Endothelial cell of umbilical vein (primary cell): Measurements from ENCODE around the gene AK8. TPM values are rescaled to one million over a fixed set of nuclear protein-coding genes. Genes with fewer than 3 reads are reported as not detected.

Source experiments
- BruUV-seq: library from RNA; stranded (reverse); fragments of 400-500 nt; replicated peaks from 2 replicates; lab custom pipeline; 2021; lab: Mats Ljungman, UMichigan
- CTCF ChIA-PET: fragments of 300-600, 350-600 bp; sonication (Branson Sonifier 250); formaldehyde crosslinking; loops from one replicate; lab custom pipeline; 2021; ENCODE audit warnings: antibody characterized with exemption, inconsistent platforms; lab: Charles Lee
- POLR2A ChIA-PET: fragments of 300-600, 350-600 bp; sonication (Branson Sonifier 250); formaldehyde crosslinking; loops from one replicate; lab custom pipeline; 2021; ENCODE audit warnings: antibody characterized with exemption, inconsistent platforms; lab: Charles Lee
- DNase-seq: peaks from one replicate; pipeline ENCODE4 v3.0.0-alpha.2; 2011; ENCODE audit warnings: low read depth, low spot score
- FAIRE-seq: peaks from 2 replicates; lab custom pipeline; 2011; peaks lifted over from hg19 to GRCh38; lab: Jason Lieb, UNC
- H2AFZ ChIP-seq: 2 replicates; pipeline ENCODE4 v1.6.0; 2012; ENCODE audit warnings: low read depth, low read length, control low read depth, inconsistent platforms
- H3K27ac ChIP-seq: 2 replicates; pipeline ENCODE4 v1.5.1; 2011; ENCODE audit warnings: low read depth, mild to moderate bottlenecking, control low read depth, low read length, moderate library complexity; ENCODE audit not compliant: insufficient read depth
- H3K27me3 ChIP-seq, 2 experiments: 2 replicates each; pipeline versions ENCODE4 v1.6.0 to v1.6.1; 2011; ENCODE audit warnings: low read length in 2 of 2, mixed read lengths in 1 of 2; ENCODE audit not compliant: control insufficient read depth in 2 of 2, insufficient read depth in 2 of 2
- H3K36me3 ChIP-seq, 2 experiments: 2 replicates in 1 of 2; 3 replicates in 1 of 2; pipeline ENCODE4 v1.5.1; 2011; ENCODE audit warnings: low read length in 2 of 2, mild to moderate bottlenecking in 1 of 2, moderate library complexity in 1 of 2; ENCODE audit not compliant: control insufficient read depth in 2 of 2, insufficient read depth in 2 of 2; ENCODE audit errors: extremely low read depth in 1 of 2
- H3K4me1 ChIP-seq: 3 replicates; pipeline ENCODE4 v1.5.1; 2011; ENCODE audit warnings: mild to moderate bottlenecking, low read length; ENCODE audit not compliant: control insufficient read depth, insufficient read depth; ENCODE audit errors: extremely low read depth
- H3K4me2 ChIP-seq: 2 replicates; pipeline ENCODE4 v1.6.1; 2011; ENCODE audit warnings: low read length, control low read depth, mixed read lengths; ENCODE audit not compliant: insufficient read depth
- H3K4me3 ChIP-seq, 3 experiments: fragments of 200-600 bp in 1 of 3; sonication (generic), shearing (Covaris generic) in 1 of 3; replicated peaks in 1 of 3; 2 replicates each; pipeline ENCODE4 v1.5.1; 2011 to 2016; ENCODE audit warnings: control low read depth in 3 of 3, low read length in 3 of 3, mild to moderate bottlenecking in 2 of 3, inconsistent platforms in 1 of 3, low read depth in 1 of 3, moderate library complexity in 1 of 3; ENCODE audit not compliant: insufficient read depth in 1 of 3
- H3K79me2 ChIP-seq: 2 replicates; pipeline ENCODE4 v1.6.0; 2012; ENCODE audit warnings: low read length, inconsistent platforms; ENCODE audit not compliant: control insufficient read depth, insufficient read depth
- H3K9ac ChIP-seq: replicated peaks from 2 replicates; pipeline ENCODE3; 2011; ENCODE audit warnings: low read length, control low read depth; ENCODE audit not compliant: insufficient read depth; ENCODE audit errors: extremely low read depth
- H3K9me1 ChIP-seq: replicated peaks from 3 replicates; pipeline ENCODE4 v1.6.0; 2011; ENCODE audit warnings: mild to moderate bottlenecking, low read length; ENCODE audit not compliant: control insufficient read depth, insufficient read depth; ENCODE audit errors: extremely low read depth
- H3K9me3 ChIP-seq: replicated peaks from 2 replicates; pipeline ENCODE4 v1.5.1; 2012; ENCODE audit warnings: low read length, inconsistent platforms; ENCODE audit not compliant: control insufficient read depth, insufficient read depth
- H4K20me1 ChIP-seq: replicated peaks from 2 replicates; pipeline ENCODE3; 2011; ENCODE audit warnings: mild to moderate bottlenecking, low read length; ENCODE audit not compliant: control insufficient read depth, insufficient read depth; ENCODE audit errors: extremely low read depth
- EZH2 ChIP-seq: IDR thresholded peaks from 2 replicates; pipeline ENCODE4 v1.6.1; 2012; ENCODE audit warnings: borderline replicate concordance, low read depth, mild to moderate bottlenecking, moderate library complexity, low read length, inconsistent platforms; ENCODE audit not compliant: severe bottlenecking
- FOS ChIP-seq: IDR thresholded peaks from 2 replicates; pipeline ENCODE4 v1.6.1; 2011; ENCODE audit warnings: mild to moderate bottlenecking, low read length, moderate library complexity, borderline replicate concordance; ENCODE audit not compliant: insufficient read depth
- GATA2 ChIP-seq: IDR thresholded peaks from 2 replicates; pipeline ENCODE4 v1.7.0; 2011; ENCODE audit warnings: low read depth, mild to moderate bottlenecking, moderate library complexity, mixed read lengths, low read length; ENCODE audit not compliant: insufficient read length, insufficient read depth
- JUN ChIP-seq: IDR thresholded peaks from 2 replicates; pipeline ENCODE4 v1.6.1; 2011; ENCODE audit warnings: borderline replicate concordance, low read depth; ENCODE audit not compliant: insufficient read length, insufficient read depth
- MYC ChIP-seq: IDR thresholded peaks from one replicate; pipeline ENCODE4 v1.6.1; 2011; ENCODE audit warnings: mild to moderate bottlenecking, low read depth, low read length
- POLR2A ChIP-seq: IDR thresholded peaks from 2 replicates; pipeline ENCODE4 v1.6.1; 2012; ENCODE audit warnings: low read depth, mild to moderate bottlenecking, control low read depth, low read length
- POLR2AphosphoS5 ChIP-seq: IDR thresholded peaks from 2 replicates; pipeline ENCODE4 v1.6.1; 2012; ENCODE audit warnings: low read depth, mild to moderate bottlenecking, control low read depth, low read length, moderate library complexity; ENCODE audit not compliant: insufficient read depth
- dilution Hi-C: fragments of 300-500 bp; cut with MboI; formaldehyde crosslinking; loops from one replicate; pipeline ENCODE4 v1.15.0; 2019; ENCODE audit warnings: low sequenced_read_pairs; ENCODE audit not compliant: extremely low pct_ligation_motif_present
- intact Hi-C: fragments of 100-400 bp; cut with micrococcal nuclease; formaldehyde crosslinking; loops from one replicate; pipeline ENCODE4 v1.10.0; 2022
- polyA plus RNA-seq, 4 experiments: library from polyadenylated mRNA; depleted of rRNA in 3 of 4; stranded (reverse) in 3 of 4; unstranded in 1 of 4; fragments of >200 nt; gene quantifications; 2 replicates each; pipeline versions ENCODE4 v1.2.1 to v1.2.3, GENCODE V29; 2011 to 2012; ENCODE audit warnings: missing spikeins in 1 of 4
- total RNA-seq: library from RNA; stranded (reverse); gene quantifications from 2 replicates; pipeline ENCODE4 v1.2.3, GENCODE V29; 2021
- TF ChIP-seq, protein P1 (sequence below): IDR thresholded peaks from 2 replicates; pipeline ENCODE4 v1.6.1; 2011; ENCODE audit not compliant: insufficient read depth, insufficient read length
- TF ChIP-seq, protein P2 (sequence below), 2 donors: IDR thresholded peaks; 1 replicate in 1 of 2; 2 replicates in 1 of 2; pipeline ENCODE4 v1.5.1; 2011; ENCODE audit warnings: low read length in 2 of 2, mild to moderate bottlenecking in 2 of 2, moderate library complexity in 2 of 2, control low read depth in 1 of 2, inconsistent platforms in 1 of 2, low read depth in 1 of 2; ENCODE audit not compliant: insufficient read depth in 1 of 2; ENCODE audit errors: extremely low read depth in 1 of 2

The AK8 gene
- total and polyA plus RNA-seq, 2 donors (not counting 3 experiments of a cell fraction or from before 2014, with no cell fraction given), result 0.06 TPM; not detected in 1

DNA sequence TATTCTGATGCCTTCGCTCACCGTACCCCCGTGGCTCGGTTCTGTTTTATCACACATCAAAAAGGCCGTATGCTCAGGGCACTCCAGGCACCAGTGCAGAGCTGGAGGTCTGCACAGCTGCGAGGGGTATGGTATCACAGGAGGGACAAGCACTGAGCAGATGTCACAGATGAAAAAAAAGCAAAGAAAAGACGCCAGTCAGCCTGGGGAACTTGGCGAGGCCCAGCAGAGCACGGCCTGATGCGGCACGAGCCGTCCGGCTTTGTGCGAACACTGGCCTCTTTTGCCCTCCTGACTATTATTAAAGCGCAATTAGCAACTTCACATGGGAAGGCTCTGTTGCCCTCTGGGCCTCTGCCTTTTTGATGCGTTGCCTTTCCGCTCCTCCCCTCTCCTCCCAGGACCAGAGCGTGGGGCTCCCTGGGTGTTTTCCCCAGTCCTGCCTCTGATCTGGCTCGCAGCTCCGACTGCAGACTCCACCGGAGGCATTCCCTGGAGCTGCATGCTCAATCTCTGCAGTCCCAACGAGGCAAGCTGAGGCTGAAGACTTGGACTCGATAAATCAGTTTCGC lies 44.4 kb downstream of the AK8 start:
- Histone ChIP-seq H3K4me3 (no peak overlapping the region), H3K27ac (no peak overlapping the region), H3K79me2 (no peaks in the 10 kb centered on the region), H3K36me3 (no peaks in the 10 kb centered on the region), H3K4me2 (no peak overlapping the region), H3K9ac (no peak overlapping the region), H3K4me1 (no peaks in the 10 kb centered on the region), H3K27me3 (peaks cover 2 to 3% of the 10 kb centered on the region in 2 experiments), H2AFZ (no peak overlapping the region), H3K9me1 (no peaks in the 10 kb centered on the region), H4K20me1 (no peaks in the 10 kb centered on the region), H3K9me3 (no peaks in the 10 kb centered on the region)
- FAIRE-seq, result no peak
- intact Hi-C loops, result no loop called here
- no TSS peak for BruUV-seq
- no peak for DNase-seq
- dilution Hi-C loops, result no loop called here
- POLR2A ChIA-PET, result no interaction called here
- CTCF ChIA-PET, result interaction anchor here (2.5 kb wide), 1 partner anchor 69 kb away, joined by 8 read pairs; no protein-coding TSS in a partner anchor
- no peak for TF ChIP-seq FOS
- no peak for TF ChIP-seq EZH2

DNA sequence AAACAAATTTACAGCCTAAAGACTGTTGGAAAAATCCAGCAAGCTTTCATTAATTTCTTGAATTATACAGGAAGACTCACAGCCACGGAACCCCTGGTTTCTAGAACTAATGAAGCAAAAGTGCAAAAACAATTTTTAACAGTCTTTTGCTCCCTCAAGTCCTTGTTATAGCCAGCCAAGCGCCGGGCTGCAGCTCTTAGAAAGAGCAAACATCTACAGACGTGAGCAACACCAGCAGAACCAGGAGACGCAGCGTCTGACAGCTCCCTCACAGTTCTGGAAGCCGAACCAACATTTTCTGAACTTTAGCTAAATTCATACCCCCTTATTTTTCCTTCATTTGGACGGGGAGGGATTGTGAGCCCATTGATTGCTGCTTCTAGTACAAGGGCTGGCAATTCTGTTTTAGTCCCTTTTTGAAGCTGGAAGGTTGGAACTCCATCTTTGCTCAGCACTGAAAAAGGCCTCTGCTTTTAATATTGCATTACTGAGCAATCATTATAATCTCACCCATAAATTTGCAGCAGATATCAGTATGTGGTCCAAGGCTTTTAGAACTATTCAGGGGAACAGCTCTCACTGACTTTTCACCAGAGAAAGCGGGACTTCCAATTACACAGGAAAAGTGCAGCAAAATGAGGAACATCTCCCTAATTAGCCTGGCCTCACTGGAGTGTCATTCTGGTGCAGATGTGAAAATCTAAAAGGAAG lies 45.8 kb downstream of the AK8 start:
- DNase-seq (no peak), FAIRE-seq (no peak)
- CTCF ChIA-PET, result interaction anchor here (0.7 to 2.5 kb wide), 2 partner anchors 14 to 70 kb away, joined by 4 to 8 read pairs; no protein-coding TSS in a partner anchor
- Histone ChIP-seq H3K27me3 (peaks cover 2 to 3% of the 10 kb centered on the region in 2 experiments), H3K4me1 (no peaks in the 10 kb centered on the region), H3K4me3 (no peak overlapping the region), H2AFZ (no peak overlapping the region), H4K20me1 (no peaks in the 10 kb centered on the region), H3K79me2 (no peaks in the 10 kb centered on the region), H3K9me3 (no peaks in the 10 kb centered on the region), H3K9me1 (no peaks in the 10 kb centered on the region), H3K9ac (no peak overlapping the region), H3K36me3 (no peaks in the 10 kb centered on the region), H3K27ac (no peak overlapping the region), H3K4me2 (no peak overlapping the region)
- no TSS peak for BruUV-seq
- intact Hi-C loops, result no loop called here
- POLR2A ChIA-PET, result no interaction called here
- TF ChIP-seq POLR2A (no peak), GATA2 (no peak), POLR2AphosphoS5 (no peak), JUN (no peak), FOS (no peak), MYC (no peak)
- TF ChIP-seq, protein P1, sequence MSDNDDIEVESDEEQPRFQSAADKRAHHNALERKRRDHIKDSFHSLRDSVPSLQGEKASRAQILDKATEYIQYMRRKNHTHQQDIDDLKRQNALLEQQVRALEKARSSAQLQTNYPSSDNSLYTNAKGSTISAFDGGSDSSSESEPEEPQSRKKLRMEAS, result no peak
- TF ChIP-seq, protein P2, sequence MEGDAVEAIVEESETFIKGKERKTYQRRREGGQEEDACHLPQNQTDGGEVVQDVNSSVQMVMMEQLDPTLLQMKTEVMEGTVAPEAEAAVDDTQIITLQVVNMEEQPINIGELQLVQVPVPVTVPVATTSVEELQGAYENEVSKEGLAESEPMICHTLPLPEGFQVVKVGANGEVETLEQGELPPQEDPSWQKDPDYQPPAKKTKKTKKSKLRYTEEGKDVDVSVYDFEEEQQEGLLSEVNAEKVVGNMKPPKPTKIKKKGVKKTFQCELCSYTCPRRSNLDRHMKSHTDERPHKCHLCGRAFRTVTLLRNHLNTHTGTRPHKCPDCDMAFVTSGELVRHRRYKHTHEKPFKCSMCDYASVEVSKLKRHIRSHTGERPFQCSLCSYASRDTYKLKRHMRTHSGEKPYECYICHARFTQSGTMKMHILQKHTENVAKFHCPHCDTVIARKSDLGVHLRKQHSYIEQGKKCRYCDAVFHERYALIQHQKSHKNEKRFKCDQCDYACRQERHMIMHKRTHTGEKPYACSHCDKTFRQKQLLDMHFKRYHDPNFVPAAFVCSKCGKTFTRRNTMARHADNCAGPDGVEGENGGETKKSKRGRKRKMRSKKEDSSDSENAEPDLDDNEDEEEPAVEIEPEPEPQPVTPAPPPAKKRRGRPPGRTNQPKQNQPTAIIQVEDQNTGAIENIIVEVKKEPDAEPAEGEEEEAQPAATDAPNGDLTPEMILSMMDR (IDR thresholded peaks at IDR 0.05; ENCODE audit: extremely low read depth in 1 of 2, insufficient read depth in 1 of 2, low read depth in 1 of 2, low read length in 2 of 2), result no peak
- dilution Hi-C loops, result no loop called here
